Gastroesophageal sphincter (tissue), 3 donors: ENCODE data around the gene NOS3.

Experiments
- CTCF ChIP-seq, 4 experiments: fragments of 200-600 bp in 2 of 4; fragments of 450-650 bp in 2 of 4; sonication (generic) in 1 of 4; IDR thresholded peaks; one replicate each; pipeline ENCODE4 v1.5.1; 2017 to 2019; ENCODE audit warnings: antibody characterized with exemption in 4 of 4, mild to moderate bottlenecking in 2 of 4, moderate library complexity in 2 of 4
- POLR2A ChIP-seq, 2 donors: fragments of 450-650 bp; IDR thresholded peaks; one replicate each; pipeline ENCODE4 v1.6.1; 2017; ENCODE audit warnings: antibody characterized with exemption in 2 of 2, mild to moderate bottlenecking in 2 of 2, moderate library complexity in 1 of 2

DNA sequence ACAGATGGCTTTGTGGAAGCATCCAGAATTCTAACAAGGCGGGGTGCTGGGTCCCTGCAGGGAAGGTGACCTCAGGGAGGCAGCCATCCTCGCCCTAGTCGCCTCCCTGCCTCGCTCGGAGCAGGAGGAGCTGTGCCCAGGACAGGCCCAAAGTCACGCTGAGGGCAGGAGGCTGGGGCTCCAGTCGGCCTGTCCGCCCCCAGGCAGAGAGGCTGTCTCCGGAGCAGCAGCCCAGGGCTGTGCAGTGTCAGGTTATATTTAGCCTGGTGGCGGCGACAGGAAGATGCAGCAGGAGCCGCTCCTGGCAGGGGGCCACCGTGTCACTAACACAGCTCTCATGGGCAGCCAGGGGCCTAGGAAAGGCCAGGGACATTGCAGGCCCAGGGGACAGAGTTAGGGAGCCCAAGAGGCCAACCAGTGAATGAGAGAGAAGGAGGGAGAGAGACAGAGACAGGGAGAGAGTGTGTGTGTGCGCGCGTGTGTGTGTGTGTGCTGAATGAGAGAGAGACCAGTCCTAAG, 26.2 kb upstream of the NOS3 start:
- TF ChIP-seq CTCF (IDR thresholded peaks at IDR 0.05) (peak in 3 of 4 experiments; percentile 17 to 38 (median 32)), POLR2A (IDR thresholded peaks at IDR 0.05) (no peak)
